ENCODE measurements around the gene TAS2R60.
A peak's percentile ranks its signal among the peaks of the same experiment; 100 is the strongest.
"Not testable (repeated sequence)": the region's sequence is repeated elsewhere in the genome, so short reads cannot be mapped to it uniquely, and the experiment has no call there.

Gene TAS2R60

DNA sequence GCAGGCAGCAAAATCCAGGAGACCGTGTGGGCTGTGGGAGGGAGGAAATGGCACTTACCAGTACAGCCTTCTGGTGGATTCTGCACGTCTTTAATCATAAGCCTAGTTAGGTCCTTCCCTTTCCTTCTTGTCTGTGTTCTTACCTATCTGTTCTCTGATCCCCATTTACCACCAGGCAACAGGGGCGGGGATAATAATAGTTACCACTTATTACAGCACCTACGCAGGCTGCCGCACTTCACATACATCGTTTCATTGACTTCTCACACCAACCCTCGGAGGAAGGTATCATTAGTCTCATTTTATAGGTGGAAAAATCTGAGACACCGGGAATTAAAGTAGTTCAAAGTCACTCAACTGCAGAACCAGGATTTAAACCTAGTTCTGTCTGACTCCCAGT is 30.1 kb upstream of the TAS2R60 start:
- TF ChIP-seq, protein P1, sequence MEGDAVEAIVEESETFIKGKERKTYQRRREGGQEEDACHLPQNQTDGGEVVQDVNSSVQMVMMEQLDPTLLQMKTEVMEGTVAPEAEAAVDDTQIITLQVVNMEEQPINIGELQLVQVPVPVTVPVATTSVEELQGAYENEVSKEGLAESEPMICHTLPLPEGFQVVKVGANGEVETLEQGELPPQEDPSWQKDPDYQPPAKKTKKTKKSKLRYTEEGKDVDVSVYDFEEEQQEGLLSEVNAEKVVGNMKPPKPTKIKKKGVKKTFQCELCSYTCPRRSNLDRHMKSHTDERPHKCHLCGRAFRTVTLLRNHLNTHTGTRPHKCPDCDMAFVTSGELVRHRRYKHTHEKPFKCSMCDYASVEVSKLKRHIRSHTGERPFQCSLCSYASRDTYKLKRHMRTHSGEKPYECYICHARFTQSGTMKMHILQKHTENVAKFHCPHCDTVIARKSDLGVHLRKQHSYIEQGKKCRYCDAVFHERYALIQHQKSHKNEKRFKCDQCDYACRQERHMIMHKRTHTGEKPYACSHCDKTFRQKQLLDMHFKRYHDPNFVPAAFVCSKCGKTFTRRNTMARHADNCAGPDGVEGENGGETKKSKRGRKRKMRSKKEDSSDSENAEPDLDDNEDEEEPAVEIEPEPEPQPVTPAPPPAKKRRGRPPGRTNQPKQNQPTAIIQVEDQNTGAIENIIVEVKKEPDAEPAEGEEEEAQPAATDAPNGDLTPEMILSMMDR (conservative IDR thresholded peaks at IDR 0.05; ENCODE audit: low read length), result no peak
- H3K4me3 ChIP-seq (ENCODE audit: low read length), result no peak overlapping the region
- DNase-seq (ENCODE audit: low read depth), result no peak

DNA sequence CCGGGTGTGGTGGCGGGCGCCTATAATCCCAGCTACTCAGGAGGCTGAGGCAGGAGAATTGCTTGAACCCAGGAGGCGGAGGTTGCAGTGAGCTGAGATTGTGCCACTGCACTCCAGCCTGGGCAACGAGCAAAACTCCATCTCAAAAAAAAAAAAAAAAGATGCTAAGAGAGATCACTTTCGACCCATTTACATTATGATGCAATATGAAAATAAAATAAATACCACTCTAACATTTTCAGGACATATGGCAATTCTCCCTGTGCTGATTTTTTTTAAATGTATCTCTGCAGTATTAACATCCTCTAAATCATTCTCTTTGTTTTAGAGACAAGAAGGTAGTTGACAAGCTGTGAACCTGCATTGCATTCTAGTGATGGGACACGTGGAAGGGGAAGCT is 28.0 kb upstream of the TAS2R60 start:
- not testable (repeated sequence) for DNase-seq (ENCODE audit: low read depth)

DNA sequence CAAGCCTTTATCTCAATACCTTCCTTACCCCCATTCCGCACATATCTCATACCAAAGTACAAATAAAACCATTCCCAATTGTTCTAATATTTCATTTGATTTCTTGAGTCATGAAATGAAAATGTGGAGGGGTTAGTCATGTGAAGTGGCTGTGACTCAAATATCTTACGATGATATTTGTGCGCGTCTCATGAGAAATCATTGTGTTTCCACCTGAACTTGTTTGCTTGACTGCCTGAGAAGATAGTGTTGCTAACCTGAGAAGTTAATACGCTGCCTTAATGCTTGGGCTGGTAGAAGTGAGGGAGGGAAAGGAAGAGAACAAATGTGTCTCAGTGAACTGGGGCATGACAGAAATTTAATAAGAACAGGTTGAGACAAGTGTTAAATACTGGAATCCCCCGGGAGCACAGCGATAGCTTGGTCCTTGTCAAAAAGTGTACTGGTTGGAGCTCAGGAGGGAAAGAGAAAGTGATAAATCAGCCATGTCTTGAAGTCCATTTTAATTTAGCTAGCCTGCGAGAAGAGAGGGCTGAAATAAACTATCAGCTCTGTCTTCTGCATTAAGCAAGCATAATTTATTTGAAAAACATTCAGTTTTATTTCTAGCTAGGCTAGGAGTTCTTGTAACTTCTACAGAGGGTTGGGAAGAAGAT is 27.4 kb upstream of the TAS2R60 start:
- no peak for DNase-seq (ENCODE audit: low read depth)
- TF ChIP-seq, protein P1 (conservative IDR thresholded peaks at IDR 0.05; ENCODE audit: low read length), result no peak
- no peak overlapping the region for H3K4me3 ChIP-seq (ENCODE audit: low read length)

More for the DNA sequence above, 28.0 kb upstream of the TAS2R60 start:
- H3K4me3 ChIP-seq (ENCODE audit: low read length), result not testable (repeated sequence)

DNA sequence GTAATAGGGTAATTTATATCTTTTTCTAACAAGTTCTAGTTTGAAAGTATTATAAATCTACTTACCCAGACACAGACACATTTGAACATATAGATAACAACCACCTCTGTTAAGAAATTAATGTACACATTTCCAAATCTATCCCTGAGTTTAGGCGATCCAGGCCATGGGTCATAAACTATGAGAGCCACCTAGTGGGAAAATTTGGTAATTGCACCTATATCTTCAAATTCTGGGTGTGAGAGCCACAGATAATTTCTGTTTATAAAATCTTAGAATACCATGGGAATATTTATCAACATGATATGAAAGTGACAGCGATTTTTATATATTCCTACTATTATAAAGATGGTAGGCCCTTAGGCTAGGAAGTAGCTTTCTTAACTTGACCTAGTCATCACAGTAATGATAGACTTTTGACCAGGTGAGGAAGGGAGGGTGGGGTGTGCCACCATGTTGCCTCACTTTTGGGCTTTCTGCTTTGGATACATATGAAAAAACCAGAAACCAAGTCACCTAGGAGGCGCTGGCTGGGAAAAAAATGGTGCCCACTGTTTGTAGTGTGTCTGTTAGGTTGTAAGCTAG is 26.6 kb upstream of the TAS2R60 start:
- no peak overlapping the region for H3K4me3 ChIP-seq (ENCODE audit: low read length)
- peak; percentile 45 for DNase-seq (ENCODE audit: low read depth)
- TF ChIP-seq, protein P1 (conservative IDR thresholded peaks at IDR 0.05; ENCODE audit: low read length), result peak; percentile 84

DNA sequence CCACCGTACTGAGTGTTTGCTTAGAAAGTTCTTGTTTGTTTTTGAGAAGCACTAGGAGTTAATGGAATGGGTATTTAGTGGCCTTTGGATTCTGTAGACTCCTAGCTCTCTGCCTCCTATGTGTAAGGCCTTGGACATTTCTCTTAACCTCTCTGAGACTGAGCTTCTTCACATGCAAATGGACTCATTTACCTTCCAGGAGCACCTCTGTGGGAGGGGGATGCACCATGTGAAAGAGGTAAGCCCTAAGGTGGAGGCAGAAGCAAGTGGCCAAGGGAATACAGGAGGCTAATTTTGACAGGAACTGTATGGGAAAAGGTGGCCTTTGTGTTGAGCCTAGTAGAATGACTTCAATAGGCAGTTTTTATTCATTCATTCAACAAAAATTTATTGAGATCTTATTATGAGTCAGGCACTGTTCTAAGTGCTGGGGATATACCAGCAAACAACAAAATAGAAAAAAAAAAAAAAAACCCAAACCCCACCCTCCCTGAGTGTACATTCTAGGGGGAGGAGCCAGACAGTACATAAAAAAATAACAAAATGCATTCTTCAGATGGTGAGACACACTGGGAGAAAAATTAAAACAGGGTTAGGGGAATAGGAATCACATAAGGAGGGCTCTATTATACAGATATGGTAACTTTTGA is 25.4 kb upstream of the TAS2R60 start:
- DNase-seq (ENCODE audit: low read depth), result no peak
- H3K4me3 ChIP-seq (ENCODE audit: low read length), result no peak overlapping the region
- TF ChIP-seq, protein P1 (conservative IDR thresholded peaks at IDR 0.05; ENCODE audit: low read length), result no peak

DNA sequence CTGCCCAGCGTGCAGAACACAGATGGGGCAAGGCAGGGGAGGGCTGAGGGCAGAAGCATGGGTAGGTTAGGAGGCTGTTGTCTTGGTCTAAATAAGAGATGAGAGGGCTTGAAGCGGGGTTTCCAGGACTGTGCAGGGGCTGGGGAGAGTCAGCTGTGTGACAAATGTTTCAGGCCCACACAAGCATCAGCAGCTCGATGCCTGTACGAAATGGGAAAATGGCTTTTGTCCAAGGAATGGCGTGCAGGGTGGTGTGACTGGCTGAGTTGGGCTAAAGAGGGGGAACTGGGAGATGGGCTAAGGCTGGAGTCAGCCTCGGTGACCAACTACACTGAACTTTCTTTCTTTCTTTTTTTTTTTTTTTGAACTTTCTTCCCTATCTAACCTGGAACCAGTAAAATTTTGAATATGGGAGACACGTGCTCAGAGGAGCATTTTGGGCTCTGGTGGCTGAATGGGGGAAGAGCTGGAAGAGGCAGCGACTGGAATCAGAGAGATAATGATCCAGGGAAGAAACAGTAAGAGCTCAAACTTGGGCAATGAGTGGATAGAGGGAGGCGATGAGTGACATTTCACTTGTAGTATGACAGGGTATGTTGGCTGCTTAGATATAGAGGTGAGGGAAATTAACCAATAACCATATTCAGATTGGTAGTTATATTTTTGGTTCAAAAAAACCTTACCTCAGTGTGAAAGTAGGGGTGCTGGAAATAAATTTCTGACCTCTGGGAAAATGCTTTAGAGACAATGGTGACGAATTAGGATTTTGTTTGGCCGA is 24.4 kb upstream of the TAS2R60 start:
- DNase-seq (ENCODE audit: low read depth), result no peak
- H3K4me3 ChIP-seq (ENCODE audit: low read length), result no peak overlapping the region
- TF ChIP-seq, protein P1 (conservative IDR thresholded peaks at IDR 0.05; ENCODE audit: low read length), result no peak

DNA sequence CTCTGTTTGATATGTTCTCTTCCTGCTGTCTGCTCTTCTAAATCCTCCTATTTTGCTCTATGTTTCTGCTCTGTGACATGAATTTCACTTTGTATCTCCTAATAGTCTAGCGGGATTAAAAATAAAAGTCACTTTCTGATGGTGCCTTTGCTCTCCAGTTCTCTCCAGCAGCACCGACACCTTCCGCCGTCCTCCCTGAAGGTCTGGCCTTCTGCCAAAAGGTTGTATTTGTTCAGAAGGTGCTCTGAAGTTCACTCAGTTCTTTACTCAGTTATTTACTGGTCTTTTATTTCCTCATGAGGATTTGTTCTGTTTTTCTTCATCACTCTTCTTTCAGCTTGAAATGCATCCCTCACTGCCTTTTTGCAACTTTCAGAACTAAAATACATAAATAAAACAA is 23.4 kb upstream of the TAS2R60 start:
- no peak overlapping the region for H3K4me3 ChIP-seq (ENCODE audit: low read length)
- TF ChIP-seq, protein P1 (conservative IDR thresholded peaks at IDR 0.05; ENCODE audit: low read length), result no peak
- no peak for DNase-seq (ENCODE audit: low read depth)

DNA sequence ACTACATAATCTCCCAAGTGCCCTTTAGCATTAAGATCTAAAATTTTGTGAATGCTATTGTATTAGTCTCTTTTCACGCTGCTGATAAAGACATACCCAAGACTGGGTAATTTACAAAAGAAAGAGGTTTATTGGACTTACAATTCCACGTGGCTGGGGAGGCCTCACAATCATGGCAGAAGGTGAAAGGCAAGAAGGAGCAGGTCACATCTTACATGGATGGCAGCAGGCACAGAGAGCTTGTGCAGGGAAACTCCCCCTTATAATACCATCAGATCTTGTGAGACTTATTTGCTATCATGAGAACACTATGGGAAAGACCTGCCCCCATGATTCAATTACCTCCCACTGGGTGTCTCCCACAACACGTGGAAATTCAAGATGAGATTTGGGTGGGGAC is 22.6 kb upstream of the TAS2R60 start:
- not testable (repeated sequence) for DNase-seq (ENCODE audit: low read depth); H3K4me3 ChIP-seq (ENCODE audit: low read length)

All from AG10803 (cell line).